HG03108 (cell line): ENCODE measurements around the gene SULT1A1.
"Not testable (repeated sequence)": the region's sequence is repeated elsewhere in the genome, so short reads cannot be mapped to it uniquely, and the experiment has no call there.

Source experiments
- ATAC-seq: cut with Tn5 transposase; IDR thresholded peaks from one replicate; pipeline ENCODE4 v1.9.1; 2021; ENCODE audit warnings: moderate library complexity; ENCODE audit not compliant: unreplicated experiment

The SULT1A1 gene

GRCh38 chr16:28608867-28609596 lies 812 bp downstream of the SULT1A1 start:
- ATAC-seq = not testable (repeated sequence)

- not testable (repeated sequence) for ATAC-seq
These were observed 1.4 kb downstream of the SULT1A1 start for GRCh38 chr16:28608496-28608808.

GRCh38 chr16:28607681-28608495 lies 2.0 kb downstream of the SULT1A1 start:
- not testable (repeated sequence) for ATAC-seq

GRCh38 chr16:28607116-28607623 lies 2.7 kb downstream of the SULT1A1 start:
- ATAC-seq = no peak

GRCh38 chr16:28606291-28607115 lies 3.3 kb downstream of the SULT1A1 start:
- no peak for ATAC-seq

- ATAC-seq = no peak
These were observed 5.7 kb downstream of the SULT1A1 start for GRCh38 chr16:28604186-28604565.

- no peak for ATAC-seq
These were observed 6.3 kb downstream of the SULT1A1 start for GRCh38 chr16:28603381-28604185.

GRCh38 chr16:28602529-28602928 lies 7.3 kb downstream of the SULT1A1 start:
- no peak for ATAC-seq

GRCh38 chr16:28602062-28602461 lies 7.8 kb downstream of the SULT1A1 start:
- not testable (repeated sequence) for ATAC-seq

- ATAC-seq = not testable (repeated sequence)
These were observed 8.3 kb downstream of the SULT1A1 start for GRCh38 chr16:28601589-28601988.

- ATAC-seq = not testable (repeated sequence)
These were observed 8.9 kb downstream of the SULT1A1 start for GRCh38 chr16:28600965-28601364.

GRCh38 chr16:28599377-28600285 lies 10.2 kb downstream of the SULT1A1 start:
- ATAC-seq = peak; percentile 66

GRCh38 chr16:28597692-28598261 lies 12.1 kb downstream of the SULT1A1 start:
- no peak for ATAC-seq

GRCh38 chr16:28596840-28597691 lies 12.8 kb downstream of the SULT1A1 start, which contains the start of gene SULT1A2:
Gene SULT1A2 (minus strand): TSS chr16:28597050. CDS start chr16:28595930, 1,120 bp downstream.
- ATAC-seq = no peak

- no peak for ATAC-seq
These were observed 13.7 kb downstream of the SULT1A1 start for GRCh38 chr16:28596115-28596630.

- not testable (repeated sequence) for ATAC-seq
These were observed 14.4 kb downstream of the SULT1A1 start for GRCh38 chr16:28595451-28595850.

- ATAC-seq = no peak
These were observed 16.8 kb downstream of the SULT1A1 start for GRCh38 chr16:28592979-28593553.
